ENCODE data around the gene CSTF2. TPM values are rescaled to one million over a fixed set of nuclear protein-coding genes. Genes with fewer than 3 reads are reported as not detected.
A peak's percentile ranks its signal among the peaks of the same experiment; 100 is the strongest.
"Not testable (repeated sequence)": the region's sequence is repeated elsewhere in the genome, so short reads cannot be mapped to it uniquely, and the experiment has no call there.

CSTF2 gene
- total RNA-seq (1 to 10 TPM; 3.3 to 6.8 (median 4.8) TPM), polyA plus RNA-seq (10 to 100 TPM in 2 of 3 donors, 1 to 10 TPM in 1; 4.5 to 14.0 (median 10.6) TPM)
- long read RNA-seq, donor 1, partial matches to known transcripts: 1 of 3 reads
- long read RNA-seq, donor 1, other reads (novel, unspliced or antisense): 0 of 3 reads
- long read RNA-seq, donor 2, partial matches to known transcripts: 1 of 6 reads
- long read RNA-seq, donor 2, other reads (novel, unspliced or antisense): 1 of 6 reads

- Histone ChIP-seq H3K36me3 (ENCODE audit: insufficient read depth in 1 of 2, low read depth in 1 of 2) (peaks cover 0 to 33% of the 10 kb centered on the region in 2 donors), H3K9me3 (no peaks in the 10 kb centered on the region), H3K4me1 (no peaks in the 10 kb centered on the region), H3K4me3 (peak within 1 kb of the TSS; percentile 77), H3K27me3 (ENCODE audit: insufficient read depth in 3 of 3, low read length in 2 of 3) (peaks cover 0 to 9% (median 0%) of the 10 kb centered on the region in 3 donors), H3K27ac (peak within 1 kb of the TSS; percentile 58)
- intact Hi-C loops (cut with DNase I): no loop called here
- WGBS, 3 donors: 0 to 31% (median 1%) methylated on average over 34 to 49 of the region's 49 CpGs
- ATAC-seq (peak; percentile 95 to 100 (median 100)), DNase-seq (peak; percentile 80 to 89)
- TF ChIP-seq CTCF (IDR thresholded peaks at IDR 0.05): peak; percentile 14
These were observed at the start of gene CSTF2 for GRCh38 chrX:100819837-100820666. Gene CSTF2, plus strand, starts transcription at chrX:100820391. Its CDS starts 26 bp downstream, at chrX:100820417.

- H3K27ac ChIP-seq; DNase-seq; H3K4me3 ChIP-seq; H3K36me3 ChIP-seq (ENCODE audit: insufficient read depth in 1 of 2, low read depth in 1 of 2); intact Hi-C loops (cut with DNase I); H3K27me3 ChIP-seq (ENCODE audit: insufficient read depth in 3 of 3, low read length in 2 of 3); ATAC-seq; H3K4me1 ChIP-seq; H3K9me3 ChIP-seq: not testable (repeated sequence)
- WGBS, 3 donors: 82 to 95% (median 89%) methylated on average over 7 of the region's 7 CpGs
These were observed 23.8 kb upstream of the CSTF2 start for GRCh38 chrX:100796371-100796770.

- intact Hi-C loops (cut with DNase I): no loop called here
- no peak for TF ChIP-seq CTCF (IDR thresholded peaks at IDR 0.05)
- no peaks in the 10 kb centered on the region for H3K9me3 ChIP-seq
- H3K27me3 ChIP-seq (ENCODE audit: insufficient read depth in 3 of 3, low read length in 2 of 3): peaks cover 0 to 7% (median 0%) of the 10 kb centered on the region in 3 donors
- no peaks in the 10 kb centered on the region for H3K4me1 ChIP-seq
- no peak for DNase-seq
- no peak overlapping the region for H3K4me3 ChIP-seq
- WGBS, 3 donors: 83 to 85% (median 84%) methylated on average over 4 of the region's 4 CpGs
- no peaks in the 10 kb centered on the region for H3K36me3 ChIP-seq (ENCODE audit: insufficient read depth in 1 of 2, low read depth in 1 of 2)
- no peak for ATAC-seq
- no peak overlapping the region for H3K27ac ChIP-seq
These were observed 22.8 kb upstream of the CSTF2 start for GRCh38 chrX:100797359-100797758.

- DNase-seq (no peak), ATAC-seq (no peak)
- TF ChIP-seq CTCF (IDR thresholded peaks at IDR 0.05): no peak
- H3K9me3 ChIP-seq: no peaks in the 10 kb centered on the region
- H3K4me3 ChIP-seq: no peak overlapping the region
- intact Hi-C loops (cut with DNase I): no loop called here
- H3K4me1 ChIP-seq: no peaks in the 10 kb centered on the region
- WGBS, 3 donors: 53 to 56% (median 56%) methylated on average over 4 of the region's 4 CpGs
- peaks cover 0 to 4% (median 0%) of the 10 kb centered on the region in 3 donors for H3K27me3 ChIP-seq (ENCODE audit: insufficient read depth in 3 of 3, low read length in 2 of 3)
- H3K36me3 ChIP-seq (ENCODE audit: insufficient read depth in 1 of 2, low read depth in 1 of 2): no peaks in the 10 kb centered on the region
- H3K27ac ChIP-seq: no peak overlapping the region
These were observed 21.5 kb upstream of the CSTF2 start for GRCh38 chrX:100798484-100799214.

- ATAC-seq (no peak), DNase-seq (no peak)
- intact Hi-C loops (cut with DNase I): no loop called here
- Histone ChIP-seq H3K9me3 (peaks cover 8% of the 10 kb centered on the region), H3K36me3 (ENCODE audit: insufficient read depth in 1 of 2, low read depth in 1 of 2) (no peaks in the 10 kb centered on the region), H3K4me1 (no peaks in the 10 kb centered on the region), H3K27ac (no peak overlapping the region), H3K27me3 (ENCODE audit: insufficient read depth in 3 of 3, low read length in 2 of 3) (peaks cover 0 to 4% (median 0%) of the 10 kb centered on the region in 3 donors), H3K4me3 (no peak overlapping the region)
- WGBS, 3 donors: 72 to 80% (median 80%) methylated on average over 3 of the region's 3 CpGs
- no peak for TF ChIP-seq CTCF (IDR thresholded peaks at IDR 0.05)
These were observed 17.3 kb upstream of the CSTF2 start for GRCh38 chrX:100802843-100803242.
